GM21367 (cell line): Measurements from ENCODE around the gene TMEM44.
"Not testable (repeated sequence)": the region's sequence is repeated elsewhere in the genome, so short reads cannot be mapped to it uniquely, and the experiment has no call there.

Experiments used
- ATAC-seq: cut with Tn5 transposase; IDR thresholded peaks from one replicate; pipeline ENCODE4 v1.9.1; 2021; ENCODE audit not compliant: unreplicated experiment

Gene TMEM44

DNA sequence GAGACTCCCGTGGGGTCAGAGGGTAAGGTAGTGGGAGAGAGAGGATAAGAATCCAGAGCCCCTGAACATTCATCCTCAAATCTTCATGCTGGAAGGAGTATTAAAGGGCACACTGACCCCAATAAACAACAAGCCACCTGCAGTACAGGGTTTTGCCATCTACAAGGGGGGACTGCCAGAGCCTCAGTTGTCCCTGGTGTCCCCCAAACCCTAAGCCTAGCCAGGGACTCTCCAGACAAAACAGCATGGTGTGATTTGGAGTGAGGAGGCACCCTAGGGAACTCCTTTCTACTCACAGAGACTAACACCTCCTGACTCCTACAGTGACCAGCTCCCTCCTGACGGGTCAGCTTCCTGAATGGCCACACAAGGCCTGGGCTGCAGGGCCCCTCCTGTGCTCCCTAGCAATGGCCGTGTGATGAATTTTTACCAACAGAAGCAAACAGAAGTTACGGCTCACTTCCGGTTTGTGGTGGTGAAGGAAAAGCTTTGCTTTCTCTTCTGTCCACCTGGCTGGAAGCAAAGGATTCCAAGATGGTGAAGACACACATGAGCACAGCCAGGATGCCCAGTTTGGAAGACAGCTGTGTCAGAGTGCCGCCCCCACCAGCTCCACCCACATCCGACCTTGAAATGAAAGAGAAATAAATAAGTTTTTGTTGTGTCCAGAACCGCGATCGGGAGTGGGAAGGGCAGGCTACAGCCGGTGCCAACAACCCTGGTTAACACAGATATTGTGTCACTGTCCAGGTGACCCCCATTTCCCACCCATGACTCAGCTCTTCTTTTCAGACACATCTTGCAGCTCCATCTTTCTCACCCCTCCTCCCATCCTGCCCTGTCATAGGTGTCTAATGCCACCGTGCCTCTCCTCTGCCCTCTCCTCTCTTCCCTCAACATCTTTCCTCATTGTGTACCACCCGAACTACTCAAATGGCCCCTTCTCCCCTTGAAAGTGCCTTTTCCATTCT is 76.8 kb downstream of the TMEM44 start:
- ATAC-seq: no peak

DNA sequence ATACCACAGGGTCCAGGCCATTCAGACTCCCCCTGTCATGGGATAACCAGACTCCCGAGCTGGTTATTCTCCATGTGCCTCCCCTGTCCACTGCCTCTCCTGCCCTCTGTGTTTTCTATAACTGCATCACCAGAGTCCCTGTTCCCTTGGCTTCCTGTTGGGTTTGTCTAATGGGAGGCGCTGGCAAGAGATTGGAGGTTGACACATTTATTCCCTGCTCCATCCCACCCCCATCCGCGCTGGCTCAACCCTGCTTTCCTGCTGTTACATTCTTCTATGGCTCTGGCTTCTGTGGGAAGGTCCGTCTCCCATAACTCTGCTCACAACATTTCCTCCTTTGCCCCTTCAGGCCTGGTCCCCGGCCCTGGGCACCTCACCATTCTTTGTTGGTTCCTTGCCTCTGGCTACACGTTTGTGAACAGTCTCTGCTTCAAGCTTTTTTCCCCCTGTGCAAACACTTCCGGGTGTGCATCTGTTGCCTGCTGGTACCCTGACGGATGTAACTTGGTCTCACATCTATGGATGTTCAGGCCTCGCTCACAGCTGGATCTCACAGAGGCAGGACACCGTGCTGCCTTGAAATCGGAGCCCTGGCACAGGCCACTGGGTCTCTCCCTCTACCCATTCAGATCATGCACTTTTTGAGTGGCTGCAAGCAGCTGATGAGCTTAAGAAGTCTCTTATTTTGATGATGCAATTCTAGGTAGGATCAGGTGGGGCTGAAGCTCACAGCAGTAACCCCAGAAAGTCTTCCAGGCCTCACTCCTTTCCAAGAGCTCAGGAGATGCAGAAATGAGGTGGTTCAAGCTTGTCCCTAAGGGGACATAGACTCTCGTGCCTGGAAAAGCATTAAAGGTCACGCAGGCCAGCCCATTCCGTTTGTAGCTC is 77.8 kb downstream of the TMEM44 start:
- no peak for ATAC-seq

DNA sequence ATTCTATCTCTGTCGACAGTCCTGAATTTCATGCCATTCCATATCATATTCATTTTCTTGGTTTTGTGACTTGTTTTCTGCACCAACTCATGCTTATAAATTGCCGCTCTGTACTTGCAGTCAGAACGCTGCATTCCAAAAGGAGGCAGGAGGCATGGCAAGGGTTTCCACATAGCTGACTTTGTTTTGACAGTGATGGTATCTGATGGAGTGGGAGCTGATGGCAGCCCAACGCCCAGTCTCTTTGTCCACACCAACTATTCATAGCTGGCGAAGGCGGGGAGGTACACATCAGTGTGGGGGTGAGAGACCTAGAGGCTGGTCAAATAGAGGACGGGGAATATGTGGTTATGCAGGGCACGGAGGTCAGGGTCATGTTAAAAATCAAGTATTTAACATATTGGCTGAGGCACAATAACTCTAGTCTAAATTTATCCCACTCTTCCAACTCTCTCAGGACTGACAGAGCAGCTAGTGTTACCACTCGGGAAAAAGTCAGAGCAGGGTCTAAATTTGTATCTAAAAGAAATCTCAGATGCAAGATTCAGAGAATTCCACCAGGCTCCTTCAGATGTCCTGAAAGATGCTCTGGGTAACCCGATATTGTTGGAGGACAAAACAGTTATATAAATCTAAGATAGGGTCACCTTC is 78.6 kb downstream of the TMEM44 start:
- ATAC-seq: no peak

DNA sequence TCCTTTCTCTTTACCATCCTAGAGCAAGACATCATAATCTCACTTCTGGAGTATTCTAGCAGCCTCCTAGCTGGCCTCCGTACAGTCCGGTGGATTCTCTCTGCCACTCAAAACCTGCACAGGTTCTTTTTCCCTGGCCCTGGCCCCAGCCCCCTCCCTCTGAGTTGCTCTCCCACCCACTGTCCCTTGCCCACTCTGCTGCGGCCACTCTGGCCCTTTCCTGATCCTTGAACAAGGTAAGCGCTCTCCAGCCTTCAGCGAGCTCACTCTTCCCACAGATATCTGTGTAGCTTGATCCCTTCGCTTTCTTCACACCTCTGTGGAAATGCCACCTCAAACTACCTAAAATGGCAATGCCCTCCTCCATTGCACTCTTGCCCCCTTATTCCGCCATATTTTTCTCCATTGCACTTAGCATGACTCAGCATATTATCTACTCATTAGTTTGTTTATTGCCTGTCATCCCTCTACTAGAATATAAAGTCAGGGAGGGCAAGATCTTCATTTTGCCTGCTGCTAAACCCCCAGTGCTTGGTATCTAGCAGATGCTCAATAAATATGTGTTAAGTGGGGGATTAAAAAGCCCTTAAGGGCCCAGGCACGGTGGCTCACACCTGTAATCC is 80.8 kb downstream of the TMEM44 start:
- no peak for ATAC-seq

DNA sequence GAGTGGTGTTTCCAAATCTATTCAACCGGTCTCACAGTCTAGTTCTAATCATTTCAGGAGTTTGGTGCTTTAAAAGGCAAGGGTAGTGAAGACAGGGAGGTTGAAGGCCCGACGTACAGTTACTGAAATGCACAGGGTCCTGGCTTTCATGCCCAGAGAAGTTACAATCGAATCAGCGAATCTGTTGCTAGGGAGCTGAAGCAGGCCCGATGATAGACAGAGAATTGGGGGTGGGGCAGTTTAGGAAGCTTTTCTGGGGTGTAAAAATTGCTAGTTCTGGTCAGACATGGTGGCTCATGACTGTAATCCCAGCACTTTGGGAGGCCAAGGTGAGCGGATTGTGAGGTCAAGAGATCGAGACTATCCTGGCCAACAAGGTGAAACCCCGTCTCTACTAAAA is 83.4 kb downstream of the TMEM44 start:
- ATAC-seq: no peak

DNA sequence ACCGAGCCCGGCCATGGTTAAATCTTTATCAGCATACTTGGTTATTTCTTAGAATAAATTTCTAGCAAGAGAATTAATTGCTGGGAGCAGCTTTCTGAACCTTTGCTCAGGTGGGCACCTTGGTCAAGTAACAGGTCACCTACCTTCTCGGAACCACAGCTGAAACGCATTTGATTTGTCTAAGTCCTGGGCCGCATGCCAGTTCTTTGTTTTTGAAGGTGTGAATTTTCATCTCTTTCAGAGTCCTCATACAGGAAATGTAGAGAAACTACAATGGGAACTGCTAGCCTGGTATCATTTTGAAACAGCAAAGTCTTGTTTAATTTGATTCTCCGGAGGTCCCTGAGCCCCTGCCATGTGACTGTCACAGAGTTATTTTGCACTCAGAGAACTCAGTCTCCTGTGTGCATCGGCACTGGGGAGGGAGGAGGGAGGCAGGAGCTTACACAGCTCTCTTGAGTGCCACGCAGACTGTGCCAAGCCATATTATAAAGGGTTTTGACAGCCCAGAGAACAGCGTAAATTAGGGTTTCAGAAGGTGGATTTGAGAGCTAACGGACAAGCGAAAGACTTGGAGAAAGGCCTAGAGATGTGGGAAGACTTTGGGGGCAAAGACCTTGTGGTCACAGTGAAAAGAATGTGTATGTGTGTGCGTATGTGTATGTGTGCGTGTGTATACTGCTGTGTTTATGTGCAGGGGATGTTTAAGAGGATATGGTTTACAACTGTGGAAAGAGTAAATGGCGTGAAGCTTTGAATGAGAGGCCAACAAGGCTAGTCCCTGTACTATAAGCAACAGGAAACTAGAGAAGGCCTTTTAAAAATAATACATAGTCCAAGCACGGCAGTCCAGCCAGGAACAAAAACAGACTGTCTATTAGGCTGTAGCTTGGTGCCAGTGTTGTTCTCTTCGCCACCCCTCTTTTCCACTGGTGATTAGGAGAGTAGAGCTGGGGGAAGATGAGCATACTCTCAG is 84.6 kb downstream of the TMEM44 start:
- no peak for ATAC-seq

DNA sequence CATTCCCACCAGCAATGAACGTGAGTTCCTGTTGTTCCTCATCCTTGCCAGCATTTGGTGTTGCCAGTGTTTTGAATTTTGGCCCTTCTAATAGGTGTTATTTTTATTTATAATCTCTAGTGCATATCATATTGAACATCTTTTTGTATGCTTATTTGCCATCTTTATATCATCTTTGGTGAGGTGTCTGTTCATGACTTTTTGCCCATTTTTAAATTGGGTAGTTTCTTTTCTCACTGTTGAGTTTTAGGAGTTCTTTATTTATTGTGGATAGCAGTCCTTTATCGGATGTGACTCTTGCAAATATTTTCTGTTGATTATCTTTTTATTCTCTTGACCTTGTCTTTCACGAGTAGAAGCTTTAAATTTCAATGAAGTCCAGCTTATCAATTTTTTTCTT is 86.2 kb downstream of the TMEM44 start:
- ATAC-seq: no peak

DNA sequence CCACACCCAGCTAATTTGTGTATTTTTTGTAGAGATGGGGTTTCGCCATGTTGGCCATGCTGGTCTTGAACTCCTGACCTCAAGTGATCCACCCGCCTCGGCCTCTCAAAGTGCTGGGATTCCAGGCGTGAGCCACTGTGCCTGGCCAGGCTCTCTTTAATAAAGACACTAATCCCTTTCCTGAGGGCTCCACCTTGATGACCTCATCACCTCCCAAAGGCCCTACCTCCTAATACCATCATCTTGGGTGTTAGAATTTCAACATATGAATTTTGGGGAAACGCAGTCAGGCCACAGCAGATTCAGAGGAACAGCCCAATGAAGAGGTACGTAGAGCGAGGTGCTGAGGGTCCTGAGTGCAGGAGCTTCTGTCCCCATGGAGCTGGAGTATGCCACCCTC is 87.7 kb downstream of the TMEM44 start:
- not testable (repeated sequence) for ATAC-seq

DNA sequence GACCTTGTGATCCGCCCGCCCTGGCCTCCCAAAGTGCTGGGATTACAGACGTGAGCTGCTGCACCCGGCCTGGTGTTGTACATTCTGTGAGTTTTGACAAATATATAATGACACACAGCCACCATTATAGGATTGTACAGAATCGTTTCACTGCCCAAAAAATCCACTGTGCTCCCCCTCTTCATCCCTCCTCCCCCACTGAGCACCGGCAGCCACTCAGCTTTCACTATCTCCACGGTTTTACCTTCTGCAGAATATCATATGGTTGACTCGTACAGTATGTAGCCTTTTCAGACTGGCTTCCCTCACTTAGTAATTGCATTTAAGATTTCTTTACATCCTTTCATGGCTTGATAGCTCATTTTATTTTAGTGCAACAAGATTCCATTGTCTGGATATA is 89.7 kb downstream of the TMEM44 start:
- no peak for ATAC-seq

DNA sequence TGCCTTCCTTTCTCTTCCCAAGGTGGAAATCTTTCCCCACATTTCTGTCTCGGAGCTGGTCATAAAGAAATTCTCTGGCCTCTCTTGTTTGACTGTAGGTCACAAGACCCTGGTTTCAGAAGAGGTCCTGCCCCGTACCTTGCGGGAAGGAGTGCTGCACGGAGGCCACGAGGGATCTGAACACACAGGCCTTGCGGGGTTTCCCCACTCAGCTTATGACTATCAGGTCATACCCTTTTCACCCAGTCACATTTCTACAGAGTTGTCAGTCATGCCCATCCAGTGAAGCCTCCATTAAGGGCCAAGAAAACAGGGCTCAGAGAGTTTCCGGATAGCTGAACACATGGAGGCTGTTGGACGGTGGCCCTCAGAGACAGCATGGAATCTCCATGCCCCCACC is 91.7 kb downstream of the TMEM44 start:
- ATAC-seq: no peak

DNA sequence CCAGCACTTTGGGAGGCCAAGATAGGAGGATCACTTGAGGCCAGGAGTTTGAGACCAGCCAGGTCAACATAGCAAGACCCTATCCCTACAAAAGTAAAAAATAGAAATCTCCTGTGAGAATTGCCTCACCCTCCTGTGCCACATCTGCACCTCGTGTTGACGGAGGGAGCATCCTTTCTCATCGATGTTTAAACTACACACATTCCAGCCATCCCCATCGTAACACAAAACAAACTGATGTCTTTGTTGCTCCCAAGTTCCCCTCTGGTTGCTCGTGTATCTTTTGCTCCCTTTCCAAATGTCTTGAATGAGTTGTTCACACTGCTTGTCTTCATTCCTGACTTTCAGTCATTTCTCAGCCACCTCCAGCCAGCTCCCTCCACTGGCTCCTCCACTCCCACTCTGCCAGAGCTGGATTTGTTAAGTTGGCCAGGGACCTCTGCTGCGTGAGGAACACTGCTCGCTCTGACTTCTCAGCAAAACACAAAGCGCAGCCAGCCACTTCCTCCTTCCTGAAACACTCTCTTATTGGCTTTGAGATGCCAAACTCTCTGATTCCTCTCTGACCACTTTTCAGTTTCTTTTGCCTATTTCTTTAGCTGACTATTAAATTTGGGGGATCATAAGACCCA is 92.8 kb downstream of the TMEM44 start:
- no peak for ATAC-seq

DNA sequence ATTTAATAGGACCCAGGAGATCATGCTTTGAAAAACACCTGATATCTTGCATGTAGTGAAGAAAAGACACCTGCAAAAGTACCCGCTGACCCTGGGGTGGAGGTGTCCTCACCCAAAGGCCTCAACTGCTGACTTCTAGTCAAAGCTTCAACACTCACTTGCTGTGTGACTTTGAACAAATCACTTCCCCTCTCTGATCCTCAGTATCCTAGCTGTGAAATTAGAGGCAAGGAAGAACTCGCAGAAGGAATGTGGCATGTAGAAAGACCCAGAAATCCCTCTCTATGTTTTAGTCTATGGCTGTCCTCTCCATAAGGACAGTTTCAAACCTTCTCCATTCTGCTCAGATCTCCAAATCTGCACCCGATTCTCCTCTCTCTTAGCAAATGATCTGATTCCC is 93.7 kb downstream of the TMEM44 start:
- ATAC-seq: no peak

DNA sequence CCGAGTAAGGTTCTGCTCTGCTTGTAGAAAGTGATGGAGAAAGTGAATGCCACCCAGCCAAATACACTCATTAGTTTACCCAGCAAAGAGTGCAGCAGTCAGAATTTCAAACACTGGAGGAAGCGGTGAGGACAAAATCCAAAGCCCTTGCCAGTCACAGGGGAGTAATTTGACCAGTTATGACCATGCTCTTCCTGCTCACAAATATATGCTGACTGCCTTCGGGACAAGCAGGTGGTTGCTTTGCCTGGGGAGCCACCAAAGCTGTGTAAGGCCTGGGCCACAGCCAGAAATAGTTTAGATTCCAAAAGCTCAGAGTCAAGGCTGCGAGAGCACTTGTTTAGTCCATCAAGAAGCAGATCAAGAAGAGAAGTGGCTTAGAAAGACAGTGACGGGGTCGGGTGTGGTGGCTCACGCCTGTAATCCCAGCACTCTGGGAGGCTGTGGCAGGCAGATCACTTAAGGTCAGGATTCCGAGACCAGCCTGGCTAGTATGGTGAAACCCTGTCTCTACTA is 95.4 kb downstream of the TMEM44 start:
- ATAC-seq: no peak
